PC-9 (cell line): ENCODE measurements around the gene TMCC1.

Experiments
- EZH2 ChIP-seq: fragments of 200-600 bp; sonication (generic); IDR thresholded peaks from 2 replicates; pipeline ENCODE4 v1.8.0; 2017; ENCODE audit warnings: antibody characterized with exemption, low read depth
- TF ChIP-seq, protein P1 (sequence below): fragments of 200-600 bp; sonication (generic); conservative IDR thresholded peaks from 2 replicates; pipeline ENCODE4 v1.6.1; 2017; ENCODE audit warnings: mixed run types, antibody characterized with exemption, mild to moderate bottlenecking, moderate library complexity

- TF ChIP-seq, protein P1, sequence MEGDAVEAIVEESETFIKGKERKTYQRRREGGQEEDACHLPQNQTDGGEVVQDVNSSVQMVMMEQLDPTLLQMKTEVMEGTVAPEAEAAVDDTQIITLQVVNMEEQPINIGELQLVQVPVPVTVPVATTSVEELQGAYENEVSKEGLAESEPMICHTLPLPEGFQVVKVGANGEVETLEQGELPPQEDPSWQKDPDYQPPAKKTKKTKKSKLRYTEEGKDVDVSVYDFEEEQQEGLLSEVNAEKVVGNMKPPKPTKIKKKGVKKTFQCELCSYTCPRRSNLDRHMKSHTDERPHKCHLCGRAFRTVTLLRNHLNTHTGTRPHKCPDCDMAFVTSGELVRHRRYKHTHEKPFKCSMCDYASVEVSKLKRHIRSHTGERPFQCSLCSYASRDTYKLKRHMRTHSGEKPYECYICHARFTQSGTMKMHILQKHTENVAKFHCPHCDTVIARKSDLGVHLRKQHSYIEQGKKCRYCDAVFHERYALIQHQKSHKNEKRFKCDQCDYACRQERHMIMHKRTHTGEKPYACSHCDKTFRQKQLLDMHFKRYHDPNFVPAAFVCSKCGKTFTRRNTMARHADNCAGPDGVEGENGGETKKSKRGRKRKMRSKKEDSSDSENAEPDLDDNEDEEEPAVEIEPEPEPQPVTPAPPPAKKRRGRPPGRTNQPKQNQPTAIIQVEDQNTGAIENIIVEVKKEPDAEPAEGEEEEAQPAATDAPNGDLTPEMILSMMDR, result no peak
- no peak for TF ChIP-seq EZH2
Measured at GRCh38 chr3:129676985-129677384, 216.5 kb downstream of the TMCC1 start.
